Mesenchymal stem cell (in vitro differentiated cells and primary cell): Measurements from ENCODE around the gene DNAJB14. TPM values are rescaled to one million over a fixed set of nuclear protein-coding genes. Genes with fewer than 3 reads are reported as not detected.
A peak's percentile ranks its signal among the peaks of the same experiment; 100 is the strongest.

Experiments used
- DNase-seq: peaks from one replicate; pipeline ENCODE4 v3.0.0-alpha.2; 2013
- H2AFZ ChIP-seq: one replicate; pipeline ENCODE4 v1.6.1; 2013; ENCODE audit warnings: low read depth, mild to moderate bottlenecking, control low read depth, inconsistent platforms, low read length, moderate library complexity
- H2AK5ac ChIP-seq: 2 replicates; pipeline ENCODE4 v1.6.1; 2013; ENCODE audit warnings: low read length, moderate library complexity, mild to moderate bottlenecking, inconsistent platforms; ENCODE audit not compliant: severe bottlenecking
- H2BK120ac ChIP-seq: one replicate; pipeline ENCODE4 v1.6.1; 2013; ENCODE audit warnings: low read depth, mild to moderate bottlenecking, inconsistent platforms, low read length, moderate library complexity
- H2BK12ac ChIP-seq, 2 experiments: one replicate each; pipeline ENCODE4 v1.6.1; 2013; ENCODE audit warnings: inconsistent platforms in 2 of 2, low read length in 2 of 2, mild to moderate bottlenecking in 2 of 2, moderate library complexity in 2 of 2, control low read depth in 1 of 2
- H2BK15ac ChIP-seq: one replicate; pipeline ENCODE4 v1.6.1; 2013; ENCODE audit warnings: mild to moderate bottlenecking, low read depth, inconsistent platforms; ENCODE audit not compliant: poor library complexity, severe bottlenecking
- H2BK5ac ChIP-seq: 2 replicates; pipeline ENCODE4 v1.6.1; 2013; ENCODE audit warnings: low read depth, mild to moderate bottlenecking, low read length, control low read depth, inconsistent platforms; ENCODE audit not compliant: poor library complexity, severe bottlenecking
- H3K14ac ChIP-seq, 2 experiments: one replicate each; pipeline ENCODE4 v1.6.1; 2013; ENCODE audit warnings: inconsistent platforms in 2 of 2, low read length in 2 of 2, control low read depth in 1 of 2, mild to moderate bottlenecking in 1 of 2, moderate library complexity in 1 of 2
- H3K18ac ChIP-seq, 2 experiments: one replicate each; pipeline ENCODE4 v1.6.1; 2013; ENCODE audit warnings: inconsistent platforms in 2 of 2, low read length in 2 of 2, control low read depth in 1 of 2, low read depth in 1 of 2, mild to moderate bottlenecking in 1 of 2
- H3K23ac ChIP-seq, 2 experiments: one replicate each; pipeline ENCODE4 v1.6.1; 2013; ENCODE audit warnings: inconsistent platforms in 2 of 2, low read length in 2 of 2, mild to moderate bottlenecking in 2 of 2, moderate library complexity in 2 of 2, control low read depth in 1 of 2
- H3K27ac ChIP-seq: 2 replicates; pipeline ENCODE4 v1.5.1; 2013; ENCODE audit warnings: mild to moderate bottlenecking, moderate library complexity, low read length, control low read depth, inconsistent platforms; ENCODE audit not compliant: poor library complexity, severe bottlenecking
- H3K27me3 ChIP-seq, 2 experiments: 2 replicates each; pipeline versions ENCODE4 v1.6.1 to v1.7.0; 2013; ENCODE audit warnings: low read length in 2 of 2, mild to moderate bottlenecking in 2 of 2, moderate library complexity in 2 of 2, control low read depth in 1 of 2, inconsistent platforms in 1 of 2; ENCODE audit not compliant: control insufficient read depth in 1 of 2, insufficient read depth in 1 of 2
- H3K36me3 ChIP-seq, 2 experiments: 2 replicates each; pipeline versions ENCODE4 v1.6.1 to v1.7.0; 2013; ENCODE audit warnings: low read length in 2 of 2, control low read depth in 1 of 2, inconsistent platforms in 1 of 2, low read depth in 1 of 2, mild to moderate bottlenecking in 1 of 2; ENCODE audit not compliant: insufficient read depth in 2 of 2, control insufficient read depth in 1 of 2
- H3K4ac ChIP-seq, 2 experiments: one replicate each; pipeline ENCODE4 v1.6.1; 2013; ENCODE audit warnings: inconsistent platforms in 2 of 2, low read length in 2 of 2, mild to moderate bottlenecking in 2 of 2, moderate library complexity in 2 of 2, control low read depth in 1 of 2, low read depth in 1 of 2
- H3K4me1 ChIP-seq: 2 replicates; pipeline ENCODE4 v1.6.1; 2013; ENCODE audit warnings: low read depth, low read length, control low read depth; ENCODE audit not compliant: control insufficient read depth, insufficient read depth
- H3K4me2 ChIP-seq: 2 replicates; pipeline ENCODE4 v1.6.1; 2013; ENCODE audit warnings: low read length, mild to moderate bottlenecking, inconsistent platforms; ENCODE audit not compliant: poor library complexity, severe bottlenecking
- H3K4me3 ChIP-seq, 2 experiments: 2 replicates each; pipeline versions ENCODE4 v1.5.1 to v1.7.0; 2013; ENCODE audit warnings: low read length in 2 of 2, mild to moderate bottlenecking in 2 of 2, control low read depth in 1 of 2, low read depth in 1 of 2; ENCODE audit not compliant: insufficient read depth in 1 of 2
- H3K79me1 ChIP-seq: replicated peaks from 2 replicates; pipeline ENCODE4 v1.6.1; 2013; ENCODE audit warnings: mild to moderate bottlenecking, control low read depth, low read length, inconsistent platforms; ENCODE audit not compliant: poor library complexity, severe bottlenecking
- H3K9ac ChIP-seq: 2 replicates; pipeline ENCODE4 v1.7.0; 2013; ENCODE audit warnings: mild to moderate bottlenecking, low read length, moderate library complexity
- H3K9me3 ChIP-seq: 2 replicates; pipeline ENCODE4 v1.7.0; 2013; ENCODE audit warnings: mild to moderate bottlenecking, low read length; ENCODE audit not compliant: control insufficient read depth
- H4K8ac ChIP-seq: one replicate; pipeline ENCODE4 v1.6.1; 2013; ENCODE audit warnings: inconsistent platforms, mild to moderate bottlenecking, low read length, moderate library complexity
- H4K91ac ChIP-seq: one replicate; pipeline ENCODE4 v1.6.1; 2013; ENCODE audit warnings: mild to moderate bottlenecking, low read length, inconsistent platforms
- WGBS: methylation state at CpG from one replicate; pipeline ENCODE4 v1.1.7; 2013; ENCODE audit warnings: mixed read lengths; 5-methylcytosine and 5-hydroxymethylcytosine counted together
- polyA plus RNA-seq, 2 experiments: library from polyadenylated mRNA; stranded (reverse); fragments of 200-250 nt; gene quantifications; one replicate each; pipeline ENCODE4 v1.2.3, GENCODE V29; 2013

Gene DNAJB14
- polyA plus RNA-seq (2013, experiment 1 of 2), result 31.4 TPM
- polyA plus RNA-seq (2013, experiment 2 of 2), result 32.4 TPM

- Histone ChIP-seq H3K4ac (peak within 1 kb of the TSS; percentile 97), H2BK5ac (peak within 1 kb of the TSS; percentile 75), H3K4me3 (peak within 1 kb of the TSS; percentile 83 to 85)
These were observed at the start of gene DNAJB14 for GRCh38 chr4:99946356-99947189. Gene DNAJB14 (minus strand): TSS chr4:99946618. CDS start chr4:99946571, 47 bp downstream.

GRCh38 chr4:99991741-99992140, 45.3 kb upstream of the DNAJB14 start:
- Histone ChIP-seq H3K4me2 (no peak overlapping the region), H4K91ac (no peak overlapping the region), H3K23ac (no peak overlapping the region), H3K27me3 (no peaks in the 10 kb centered on the region), H2BK120ac (no peak overlapping the region), H3K18ac (no peak overlapping the region), H3K4me1 (no peaks in the 10 kb centered on the region), H2AFZ (no peak overlapping the region), H3K4ac (no peak overlapping the region), H2AK5ac (no peak overlapping the region), H3K14ac (no peak overlapping the region), H2BK5ac (no peak overlapping the region), H3K79me1 (no peaks in the 10 kb centered on the region), H2BK15ac (no peak overlapping the region), H3K4me3 (no peak overlapping the region), H4K8ac (no peak overlapping the region), H3K27ac (no peak overlapping the region), H3K36me3 (no peaks in the 10 kb centered on the region), H3K9ac (no peak overlapping the region), H3K9me3 (no peaks in the 10 kb centered on the region), H2BK12ac (no peak overlapping the region)
- 20% methylated on average over 1 of the region's 3 CpGs for WGBS
- no peak for DNase-seq

More at GRCh38 chr4:99946356-99947189, at the start of gene DNAJB14:
- H3K27me3 ChIP-seq, result no peaks in the 10 kb centered on the region
- peak within 1 kb of the TSS; percentile 85 for H3K4me2 ChIP-seq
- 1% methylated on average over 55 of the region's 87 CpGs for WGBS
- no peaks in the 10 kb centered on the region for H3K79me1 ChIP-seq
- H3K36me3 ChIP-seq, result peaks cover 2 to 17% of the 10 kb centered on the region in 2 experiments
- H3K9me3 ChIP-seq, result no peaks in the 10 kb centered on the region
- peak within 1 kb of the TSS; percentile 96 for H3K9ac ChIP-seq
- peaks cover 4% of the 10 kb centered on the region for H3K4me1 ChIP-seq
- H4K8ac ChIP-seq, result peak within 1 kb of the TSS; percentile 98
- peak within 1 kb of the TSS; percentile 85 for H4K91ac ChIP-seq
- peak within 1 kb of the TSS; percentile 77 for H2BK15ac ChIP-seq
- peak within 1 kb of the TSS in 1 of 2 experiments; percentile 70 for H3K23ac ChIP-seq
- peak within 1 kb of the TSS; percentile 84 to 93 for H3K18ac ChIP-seq
- H3K14ac ChIP-seq, result peak within 1 kb of the TSS; percentile 90 to 94
- peak within 1 kb of the TSS; percentile 14 to 73 for H2BK12ac ChIP-seq
- peak within 1 kb of the TSS; percentile 92 for H3K27ac ChIP-seq
- peak within 1 kb of the TSS; percentile 93 for H2AFZ ChIP-seq
- peak within 1 kb of the TSS; percentile 52 for H2AK5ac ChIP-seq
- peak; percentile 77 for DNase-seq
- peak within 1 kb of the TSS; percentile 81 for H2BK120ac ChIP-seq

- no peak overlapping the region for H3K4me2 ChIP-seq
- no peaks in the 10 kb centered on the region for H3K4me1 ChIP-seq
- no peak overlapping the region for H2BK12ac ChIP-seq
- no peak overlapping the region for H2BK15ac ChIP-seq
- no peaks in the 10 kb centered on the region for H3K36me3 ChIP-seq
- H3K18ac ChIP-seq, result no peak overlapping the region
- H3K9me3 ChIP-seq, result no peaks in the 10 kb centered on the region
- no peak overlapping the region for H3K23ac ChIP-seq
- no peak overlapping the region for H3K27ac ChIP-seq
- H3K27me3 ChIP-seq, result no peaks in the 10 kb centered on the region
- no peak for DNase-seq
- no peak overlapping the region for H3K4me3 ChIP-seq
- H2BK120ac ChIP-seq, result no peak overlapping the region
- no peak overlapping the region for H2AK5ac ChIP-seq
- no peak overlapping the region for H3K9ac ChIP-seq
- H4K91ac ChIP-seq, result no peak overlapping the region
- H3K79me1 ChIP-seq, result no peaks in the 10 kb centered on the region
- no peak overlapping the region for H3K4ac ChIP-seq
- no peak overlapping the region for H2AFZ ChIP-seq
- no peak overlapping the region for H4K8ac ChIP-seq
- H3K14ac ChIP-seq, result no peak overlapping the region
- H2BK5ac ChIP-seq, result no peak overlapping the region
These were observed 41.3 kb upstream of the DNAJB14 start for GRCh38 chr4:99987681-99988080.

GRCh38 chr4:99986792-99987191, 40.4 kb upstream of the DNAJB14 start:
- no peaks in the 10 kb centered on the region for H3K27me3 ChIP-seq

More at GRCh38 chr4:99986792-99987191, 40.4 kb upstream of the DNAJB14 start:
- no peak overlapping the region for H4K8ac ChIP-seq
- H3K79me1 ChIP-seq, result no peaks in the 10 kb centered on the region
- no peak overlapping the region for H3K9ac ChIP-seq
- H2BK15ac ChIP-seq, result no peak overlapping the region
- no peak overlapping the region for H3K18ac ChIP-seq
- no peak overlapping the region for H2AFZ ChIP-seq
- H2BK12ac ChIP-seq, result no peak overlapping the region
- H3K36me3 ChIP-seq, result no peaks in the 10 kb centered on the region
- DNase-seq, result no peak
- H2BK5ac ChIP-seq, result no peak overlapping the region
- H3K4me3 ChIP-seq, result no peak overlapping the region
- no peak overlapping the region for H4K91ac ChIP-seq
- WGBS, result no CpG with 5 or more reads among the region's 4 CpGs
- no peak overlapping the region for H3K4ac ChIP-seq
- no peak overlapping the region for H3K14ac ChIP-seq
- no peaks in the 10 kb centered on the region for H3K4me1 ChIP-seq
- H2BK120ac ChIP-seq, result no peak overlapping the region
- no peak overlapping the region for H2AK5ac ChIP-seq
- no peak overlapping the region for H3K23ac ChIP-seq
- no peaks in the 10 kb centered on the region for H3K9me3 ChIP-seq
- H3K4me2 ChIP-seq, result no peak overlapping the region
- no peak overlapping the region for H3K27ac ChIP-seq
